Stimulated activated CD8-positive, alpha-beta memory T cell treated with anti-CD3 and anti-CD28 coated beads, Interleukin-2, amount 100 ng/mL, for 1 hour (primary cell): ENCODE data around the gene ITGB2.

Experiments
- DNase-seq, 2 donors: peaks; one replicate each; pipeline ENCODE4 v3.0.0-alpha.2; 2020; ENCODE audit warnings: low read depth in 2 of 2

The ITGB2 gene

GRCh38 chr21:44955141-44955797, 34.6 kb upstream of the ITGB2 start:
- no peak for DNase-seq

DNA sequence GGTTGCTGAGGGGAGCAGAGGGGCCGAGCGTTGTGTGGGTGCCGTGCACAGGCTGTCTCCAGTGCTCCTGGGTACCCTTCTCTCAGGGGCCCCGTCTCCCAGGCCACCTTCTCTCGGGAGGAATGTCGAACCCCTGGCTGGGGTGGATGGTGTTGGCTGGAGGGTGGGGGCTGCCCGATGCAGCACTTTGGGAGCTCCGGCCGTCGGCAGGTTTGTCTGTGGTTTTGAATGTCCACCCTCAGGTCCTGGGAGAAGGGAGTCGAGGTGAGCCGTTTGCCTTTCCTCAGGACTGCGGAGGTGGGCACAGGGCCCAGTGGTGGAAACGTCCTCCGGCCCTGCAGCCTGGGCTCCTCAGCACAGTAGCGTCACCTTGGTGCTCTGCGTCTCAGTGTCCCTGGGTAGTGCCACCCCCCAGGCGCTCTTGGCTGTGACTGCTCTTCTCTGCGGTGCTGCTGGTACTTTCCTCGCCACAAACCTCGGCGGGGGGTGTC, 33.6 kb upstream of the ITGB2 start:
- no peak for DNase-seq

DNA sequence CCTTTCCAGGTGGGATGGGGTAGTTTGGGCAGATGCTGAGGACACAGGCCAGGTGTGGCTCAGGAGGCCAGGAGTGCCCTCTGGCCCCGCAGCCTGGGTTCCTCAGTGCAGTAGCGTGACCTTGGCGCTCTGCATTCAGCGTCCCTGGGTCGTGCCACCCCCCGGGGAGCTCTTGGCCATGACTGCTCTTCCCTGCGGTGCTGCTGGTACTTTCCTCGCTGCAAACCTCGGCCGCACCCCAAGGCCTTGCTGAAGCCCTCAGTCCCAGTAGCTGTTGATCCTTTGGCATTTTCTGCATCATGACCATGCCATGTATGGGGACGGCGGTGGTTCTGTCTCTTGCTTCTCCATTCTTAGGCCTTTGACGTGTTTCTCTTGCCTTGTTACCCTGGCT, 32.9 kb upstream of the ITGB2 start:
- no peak for DNase-seq

GRCh38 chr21:44952929-44953627, 32.4 kb upstream of the ITGB2 start:
- DNase-seq: no peak

GRCh38 chr21:44952116-44952928, 31.6 kb upstream of the ITGB2 start:
- DNase-seq: no peak

- DNase-seq: no peak
These were observed 30.7 kb upstream of the ITGB2 start for GRCh38 chr21:44951186-44951915.

- DNase-seq: no peak
These were observed 29.7 kb upstream of the ITGB2 start for GRCh38 chr21:44950351-44950750.

GRCh38 chr21:44949779-44950198, 29.1 kb upstream of the ITGB2 start:
- DNase-seq: peak; percentile 69 to 71

- DNase-seq: no peak
These were observed 28.6 kb upstream of the ITGB2 start for GRCh38 chr21:44949161-44949778.

- no peak for DNase-seq
These were observed 27.9 kb upstream of the ITGB2 start for GRCh38 chr21:44948426-44949120.

- DNase-seq: no peak
These were observed 27.2 kb upstream of the ITGB2 start for GRCh38 chr21:44947930-44948331.

GRCh38 chr21:44947111-44947929, 26.6 kb upstream of the ITGB2 start:
- DNase-seq: no peak

DNA sequence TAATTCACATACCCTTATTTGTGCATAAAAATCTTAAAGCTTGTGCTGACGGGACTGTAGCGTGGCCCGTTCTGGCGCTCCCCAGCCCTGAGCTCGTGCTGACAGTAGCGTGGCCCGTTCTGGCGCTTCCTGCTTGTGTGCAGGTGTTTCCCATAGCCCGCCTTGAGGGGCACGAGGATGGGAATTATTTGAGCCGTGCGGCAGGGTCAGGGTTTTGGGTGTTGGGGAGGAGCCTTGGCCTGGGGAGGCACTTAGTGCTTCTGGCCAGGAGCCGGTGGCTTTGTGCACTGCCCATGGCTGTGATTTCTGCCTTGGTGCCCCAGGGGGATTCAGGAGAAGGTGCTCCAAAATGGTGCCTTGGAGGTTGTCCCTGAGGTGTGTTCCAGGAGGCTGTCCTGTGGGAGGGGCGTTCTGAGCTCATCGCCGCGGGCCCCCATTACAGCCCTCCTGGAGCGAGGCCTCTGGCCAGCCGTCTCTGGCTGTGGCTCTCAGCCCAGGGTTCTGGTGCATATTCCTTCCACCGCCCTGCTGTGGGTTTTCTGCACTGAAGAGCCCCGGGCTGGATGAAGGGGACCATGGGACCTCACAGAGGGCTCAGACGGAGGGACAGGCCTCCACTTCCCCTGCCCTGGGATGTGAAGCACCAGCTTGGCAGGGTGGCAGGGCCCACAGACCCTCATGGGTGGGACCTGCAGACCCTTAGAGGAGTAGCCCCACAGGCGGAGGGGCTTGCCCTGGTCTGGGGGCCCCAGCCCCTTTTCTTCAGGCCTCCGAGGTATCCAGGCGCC, 25.7 kb upstream of the ITGB2 start:
- DNase-seq: no peak

DNA sequence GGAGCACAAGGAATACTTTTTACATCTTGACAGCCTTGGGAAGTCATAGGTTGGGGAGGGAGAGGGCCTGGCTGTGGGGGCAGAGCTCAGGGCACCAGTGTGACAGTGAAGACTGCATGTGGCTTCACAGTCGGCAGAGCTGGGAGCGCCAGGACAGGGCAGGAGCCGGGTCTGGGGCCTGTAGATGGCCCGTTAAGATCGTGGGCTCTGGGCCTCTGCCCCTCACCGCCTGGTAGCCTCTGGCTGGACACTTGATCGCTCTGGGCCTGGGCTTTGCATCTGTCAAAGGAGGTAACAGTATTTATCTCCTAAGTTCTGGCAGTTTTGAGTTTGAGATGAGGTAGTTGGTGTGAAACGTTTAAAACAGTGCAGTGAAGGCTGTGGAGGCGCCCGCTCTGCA, 23.9 kb upstream of the ITGB2 start:
- DNase-seq: no peak

DNA sequence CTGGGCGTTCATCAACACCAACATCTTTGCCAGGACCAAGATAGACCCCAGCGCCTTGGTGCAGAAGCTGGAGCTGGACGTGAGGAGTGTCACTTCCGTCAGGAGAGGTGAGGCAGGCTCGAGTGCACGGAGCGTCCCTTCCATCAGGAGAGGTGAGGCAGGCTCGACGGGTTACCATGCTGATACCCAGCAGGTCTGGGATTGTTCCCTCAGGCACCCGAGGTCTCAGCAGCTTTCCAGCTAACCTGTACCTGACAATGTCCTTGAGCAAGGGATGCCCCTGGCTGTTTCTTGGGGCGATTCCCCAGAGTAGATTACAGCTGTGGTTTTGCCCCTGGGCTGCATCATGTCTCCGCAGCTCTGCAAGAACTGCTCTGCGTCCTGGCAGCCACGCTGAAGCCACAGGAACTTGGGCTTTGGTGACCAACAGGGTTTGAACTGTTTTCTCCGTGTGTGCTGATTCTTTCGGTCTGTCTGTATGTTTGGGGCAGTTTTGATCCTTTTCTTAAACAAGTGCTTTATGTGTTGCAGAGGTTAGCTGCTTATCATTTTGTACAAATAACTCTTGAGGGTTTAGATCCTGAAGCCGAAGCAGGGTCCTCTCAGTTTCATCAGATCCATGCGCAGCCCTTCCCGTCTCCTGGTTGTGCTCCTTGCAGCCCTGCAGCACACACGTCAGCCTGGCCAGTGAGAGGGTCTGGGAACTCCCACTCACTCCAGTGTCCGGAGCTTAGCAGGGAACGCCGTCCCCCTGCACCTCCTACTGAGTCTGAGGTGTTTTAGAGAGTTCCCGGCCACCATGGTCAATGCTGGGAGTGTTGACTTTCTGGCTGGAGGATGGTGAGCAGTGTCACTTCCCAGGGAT, 23.2 kb upstream of the ITGB2 start:
- DNase-seq: no peak

DNA sequence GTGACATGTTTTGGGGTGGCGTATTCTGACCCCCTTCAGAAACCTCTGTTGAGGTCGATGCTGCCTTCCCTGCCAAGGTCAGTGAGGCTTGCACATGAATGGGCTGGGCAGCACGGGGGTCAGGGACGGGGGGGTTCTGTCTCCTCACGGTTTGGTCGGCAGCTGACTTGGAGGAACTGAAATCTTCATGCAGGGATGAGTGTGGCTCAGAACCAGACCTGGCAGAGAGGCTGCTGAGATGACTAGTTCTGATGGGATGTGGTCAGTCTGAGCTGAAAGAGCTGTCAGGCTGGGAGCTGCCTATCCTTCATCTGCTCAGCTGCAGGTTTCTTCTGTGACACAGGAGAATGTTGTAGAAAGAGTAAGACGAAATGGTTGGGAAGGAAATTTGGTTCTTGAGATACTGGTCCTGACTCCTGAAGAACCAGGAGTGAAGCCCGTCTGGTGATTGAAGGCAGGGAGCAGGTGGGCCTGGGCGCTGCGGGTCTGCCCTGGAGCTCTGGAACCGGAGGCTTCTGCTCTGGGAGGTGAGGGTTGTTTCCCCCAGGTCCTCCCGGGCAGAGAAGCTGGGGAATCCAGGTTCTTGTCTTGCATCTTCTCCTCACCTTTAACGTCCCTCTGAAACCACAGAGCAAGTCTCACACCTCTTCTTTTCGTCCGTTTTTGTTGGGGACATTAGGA, 22.4 kb upstream of the ITGB2 start:
- DNase-seq: no peak

DNA sequence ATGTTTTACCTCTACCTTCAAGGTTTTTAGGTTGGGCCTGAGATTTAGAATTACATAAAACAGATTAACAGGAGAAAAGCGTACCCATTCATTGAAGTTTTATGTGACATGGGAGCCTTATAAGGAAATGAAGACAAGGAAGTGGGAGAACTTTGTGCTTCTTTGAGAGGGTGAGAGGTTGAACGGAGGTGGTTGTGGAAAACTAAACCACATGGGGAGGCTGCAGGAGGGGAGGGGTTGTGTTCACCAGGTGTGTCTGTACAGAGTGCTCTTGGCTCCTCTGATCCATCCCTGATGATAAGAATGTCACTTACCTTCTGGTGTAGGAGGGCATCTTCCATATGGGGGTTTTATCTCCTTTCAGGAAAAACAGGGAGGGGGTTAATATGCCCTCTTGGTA, 21.9 kb upstream of the ITGB2 start:
- no peak for DNase-seq

GRCh38 chr21:44941567-44941966, 20.9 kb upstream of the ITGB2 start:
- DNase-seq: no peak
